HG02981 (cell line): ENCODE measurements around the gene DNM3.

ENCODE experiments used
- ATAC-seq: cut with Tn5 transposase; IDR thresholded peaks from one replicate; pipeline ENCODE4 v1.9.1; 2021; ENCODE audit warnings: mild to moderate bottlenecking, moderate library complexity; ENCODE audit not compliant: unreplicated experiment

The DNM3 gene

GRCh38 chr1:171966426-171967220, 125.3 kb downstream of the DNM3 start:
- no peak for ATAC-seq

- ATAC-seq, result no peak
These were observed 127.9 kb downstream of the DNM3 start for GRCh38 chr1:171969226-171969625.

- ATAC-seq, result no peak
These were observed 128.5 kb downstream of the DNM3 start for GRCh38 chr1:171969813-171970212.

- ATAC-seq, result no peak
These were observed 131.5 kb downstream of the DNM3 start for GRCh38 chr1:171972846-171973245.

- no peak for ATAC-seq
These were observed 132.1 kb downstream of the DNM3 start for GRCh38 chr1:171973421-171973820.

- ATAC-seq, result no peak
These were observed 140.0 kb downstream of the DNM3 start for GRCh38 chr1:171981303-171981702.

- no peak for ATAC-seq
These were observed 142.3 kb downstream of the DNM3 start for GRCh38 chr1:171983584-171983983.

- no peak for ATAC-seq
These were observed 143.0 kb downstream of the DNM3 start for GRCh38 chr1:171984262-171984661.

GRCh38 chr1:171984850-171985485, 143.7 kb downstream of the DNM3 start:
- no peak for ATAC-seq

- no peak for ATAC-seq
These were observed 144.3 kb downstream of the DNM3 start for GRCh38 chr1:171985639-171986038.

GRCh38 chr1:171988243-171988885, 147.1 kb downstream of the DNM3 start:
- ATAC-seq, result no peak

GRCh38 chr1:171990371-171990770, 149.1 kb downstream of the DNM3 start:
- ATAC-seq, result no peak

- ATAC-seq, result no peak
These were observed 153.0 kb downstream of the DNM3 start for GRCh38 chr1:171994293-171994692.

- no peak for ATAC-seq
These were observed 154.3 kb downstream of the DNM3 start for GRCh38 chr1:171995573-171995972.

GRCh38 chr1:171997936-171998335, 156.6 kb downstream of the DNM3 start:
- no peak for ATAC-seq

- no peak for ATAC-seq
These were observed 157.4 kb downstream of the DNM3 start for GRCh38 chr1:171998711-171999110.

GRCh38 chr1:171999756-172000155, 158.5 kb downstream of the DNM3 start:
- no peak for ATAC-seq

- no peak for ATAC-seq
These were observed 160.0 kb downstream of the DNM3 start for GRCh38 chr1:172001288-172001687.

GRCh38 chr1:172002725-172003345, 161.5 kb downstream of the DNM3 start:
- ATAC-seq, result no peak

- no peak for ATAC-seq
These were observed 162.7 kb downstream of the DNM3 start for GRCh38 chr1:172003766-172004530.

- ATAC-seq, result no peak
These were observed 163.4 kb downstream of the DNM3 start for GRCh38 chr1:172004671-172005070.
